Neuronal stem cell (in vitro differentiated cells): ENCODE results near the gene OR2AK2.

Source experiments
- DNase-seq: peaks from one replicate; pipeline ENCODE4 v3.0.0-alpha.2; 2013; ENCODE audit warnings: low spot score
- H2AFZ ChIP-seq: one replicate; pipeline ENCODE4 v1.6.1; 2013; ENCODE audit warnings: mild to moderate bottlenecking, low read length, inconsistent platforms
- H2AK5ac ChIP-seq: 2 replicates; pipeline ENCODE4 v1.6.1; 2013; ENCODE audit warnings: low read depth, mild to moderate bottlenecking, inconsistent platforms, low read length, moderate library complexity, mixed read lengths
- H2BK120ac ChIP-seq: 2 replicates; pipeline ENCODE4 v1.6.1; 2013; ENCODE audit warnings: low read depth, mild to moderate bottlenecking, inconsistent platforms, low read length, moderate library complexity, mixed read lengths
- H2BK12ac ChIP-seq: one replicate; pipeline ENCODE4 v1.6.1; 2013; ENCODE audit warnings: low read length, inconsistent platforms
- H2BK15ac ChIP-seq: 2 replicates; pipeline ENCODE4 v1.6.1; 2013; ENCODE audit warnings: mild to moderate bottlenecking, low read length, inconsistent platforms, mixed read lengths
- H2BK5ac ChIP-seq: one replicate; pipeline ENCODE4 v1.6.1; 2013; ENCODE audit warnings: inconsistent platforms, mild to moderate bottlenecking, low read length, moderate library complexity
- H3K14ac ChIP-seq: one replicate; pipeline ENCODE4 v1.6.1; 2013; ENCODE audit warnings: low read length, inconsistent platforms
- H3K18ac ChIP-seq: 2 replicates; pipeline ENCODE4 v1.6.1; 2013; ENCODE audit warnings: low read length, inconsistent platforms
- H3K23ac ChIP-seq: 2 replicates; pipeline ENCODE4 v1.6.1; 2013; ENCODE audit warnings: low read depth, mild to moderate bottlenecking, mixed read lengths, low read length, inconsistent platforms; ENCODE audit not compliant: poor library complexity
- H3K27ac ChIP-seq: replicated peaks from 3 replicates; pipeline ENCODE4 v1.5.1; 2013; ENCODE audit warnings: low read length, inconsistent platforms
- H3K27me3 ChIP-seq, 3 experiments: 2 replicates each; pipeline ENCODE4 v1.6.1; 2013; ENCODE audit warnings: low read length in 3 of 3, mild to moderate bottlenecking in 2 of 3, inconsistent platforms in 1 of 3, low read depth in 1 of 3, mixed read lengths in 1 of 3, moderate library complexity in 1 of 3; ENCODE audit not compliant: control insufficient read depth in 3 of 3, insufficient read depth in 3 of 3
- H3K36me3 ChIP-seq, 2 donors: replicated peaks in 1 of 2; 2 replicates each; pipeline ENCODE4 v1.6.1; 2013; ENCODE audit warnings: low read length in 2 of 2; ENCODE audit not compliant: control insufficient read depth in 2 of 2, insufficient read depth in 2 of 2
- H3K4ac ChIP-seq: 2 replicates; pipeline ENCODE4 v1.6.1; 2013; ENCODE audit warnings: inconsistent platforms, mild to moderate bottlenecking, low read length, moderate library complexity
- H3K4me1 ChIP-seq, 2 donors: 1 replicate in 1 of 2; 2 replicates in 1 of 2; pipeline ENCODE4 v1.6.1; 2013; ENCODE audit warnings: low read length in 2 of 2, low read depth in 1 of 2; ENCODE audit not compliant: control insufficient read depth in 2 of 2, insufficient read depth in 1 of 2
- H3K4me2 ChIP-seq: one replicate; pipeline ENCODE4 v1.6.1; 2013; ENCODE audit warnings: mild to moderate bottlenecking, low read length, inconsistent platforms; ENCODE audit not compliant: insufficient read depth, poor library complexity, severe bottlenecking
- H3K4me3 ChIP-seq, 2 donors: 2 replicates each; pipeline ENCODE4 v1.5.1; 2013; ENCODE audit warnings: low read length in 2 of 2, mild to moderate bottlenecking in 2 of 2, inconsistent platforms in 1 of 2, moderate library complexity in 1 of 2
- H3K79me1 ChIP-seq: one replicate; pipeline ENCODE4 v1.6.1; 2013; ENCODE audit warnings: low read depth, mild to moderate bottlenecking, inconsistent platforms, low read length, moderate library complexity
- H3K9ac ChIP-seq: one replicate; pipeline ENCODE4 v1.6.1; 2013; ENCODE audit warnings: mild to moderate bottlenecking, low read depth, low read length, inconsistent platforms; ENCODE audit not compliant: poor library complexity
- H3K9me3 ChIP-seq, 2 donors: replicated peaks in 1 of 2; 2 replicates each; pipeline versions ENCODE3 to v1.6.1; 2013; ENCODE audit warnings: low read length in 2 of 2, mild to moderate bottlenecking in 2 of 2, inconsistent platforms in 1 of 2, low read depth in 1 of 2, mixed read lengths in 1 of 2, moderate library complexity in 1 of 2; ENCODE audit not compliant: control insufficient read depth in 2 of 2, insufficient read depth in 1 of 2
- H4K8ac ChIP-seq: one replicate; pipeline ENCODE4 v1.6.1; 2013; ENCODE audit warnings: low read depth, mild to moderate bottlenecking, inconsistent platforms, low read length, moderate library complexity
- H4K91ac ChIP-seq: one replicate; pipeline ENCODE4 v1.6.1; 2013; ENCODE audit warnings: low read length, low read depth, mild to moderate bottlenecking, inconsistent platforms; ENCODE audit not compliant: poor library complexity
- WGBS, 2 donors: extraction: QIAGEN DNeasy Blood & Tissue Kit; methylation state at CpG; one replicate each; pipeline ENCODE4 v1.1.7; 2013; ENCODE audit warnings: missing lambda C conversion rate in 2 of 2, mixed read lengths in 1 of 2; ENCODE audit not compliant: insufficient read length in 2 of 2, insufficient replicate concordance in 1 of 2; ENCODE audit errors: extremely low coverage in 2 of 2; 5-methylcytosine and 5-hydroxymethylcytosine counted together

The OR2AK2 gene

DNA sequence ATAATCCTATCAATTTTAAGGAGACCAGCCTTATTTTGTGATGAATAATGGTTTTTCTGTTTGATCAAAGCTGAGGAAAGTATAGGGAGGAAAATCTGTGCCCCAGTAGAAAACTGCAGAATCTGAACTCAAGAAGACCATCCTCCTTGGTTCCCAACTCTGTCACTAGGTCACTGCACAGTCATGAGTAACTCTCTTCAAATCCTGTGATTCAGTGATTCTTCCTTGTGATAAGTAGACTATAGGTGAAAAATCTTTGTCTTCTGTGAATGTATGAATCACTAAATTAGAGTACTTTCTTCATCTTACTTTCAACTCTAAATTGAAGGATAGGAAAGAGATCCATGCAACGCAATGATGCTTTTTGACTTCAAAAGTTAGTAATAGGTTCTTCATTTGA lies 35.1 kb downstream of the OR2AK2 start:
- Histone ChIP-seq H3K4ac (no peak overlapping the region), H3K9ac (no peak overlapping the region), H3K4me3 (no peak overlapping the region), H3K4me1 (no peaks in the 10 kb centered on the region), H2BK15ac (no peak overlapping the region), H3K4me2 (no peak overlapping the region), H4K8ac (no peak overlapping the region), H3K79me1 (no peaks in the 10 kb centered on the region), H3K27ac (no peak overlapping the region), H3K18ac (no peak overlapping the region), H3K14ac (no peak overlapping the region), H3K9me3 (peaks cover 0 to 6% of the 10 kb centered on the region in 2 donors), H3K23ac (no peak overlapping the region), H4K91ac (no peak overlapping the region), H2AFZ (no peak overlapping the region), H2BK12ac (no peak overlapping the region), H3K36me3 (no peaks in the 10 kb centered on the region), H2AK5ac (no peak overlapping the region), H2BK5ac (no peak overlapping the region), H3K27me3 (no peaks in the 10 kb centered on the region), H2BK120ac (no peak overlapping the region)
- WGBS, 2 donors, result no CpG with 5 or more reads among the region's 1 CpG
- DNase-seq, result no peak

DNA sequence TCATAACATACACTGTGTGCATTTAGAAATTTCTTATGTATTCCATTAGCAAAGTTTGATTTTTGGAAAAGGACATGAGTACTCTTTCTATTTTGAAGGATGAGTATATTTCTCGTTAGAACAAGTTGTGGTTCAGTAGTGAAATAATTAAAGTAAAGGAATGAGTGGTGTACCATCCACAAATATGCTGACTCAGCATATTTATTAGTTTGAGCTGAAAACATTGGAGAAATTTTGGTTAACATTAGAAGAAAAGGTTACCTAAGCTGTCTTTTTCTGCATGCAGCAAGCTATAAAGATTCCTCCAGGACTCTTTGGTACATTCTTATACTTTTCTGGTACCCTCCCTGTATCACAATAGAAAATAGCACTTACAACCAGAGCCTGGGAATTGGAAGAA lies 42.7 kb downstream of the OR2AK2 start:
- Histone ChIP-seq H4K8ac (no peak overlapping the region), H3K36me3 (no peaks in the 10 kb centered on the region), H2BK5ac (no peak overlapping the region), H3K27ac (no peak overlapping the region), H2BK120ac (no peak overlapping the region), H2AK5ac (no peak overlapping the region), H3K18ac (no peak overlapping the region), H2AFZ (no peak overlapping the region), H2BK15ac (no peak overlapping the region), H3K4me3 (no peak overlapping the region), H3K9ac (no peak overlapping the region), H4K91ac (no peak overlapping the region), H2BK12ac (no peak overlapping the region), H3K9me3 (peaks cover 0 to 15% of the 10 kb centered on the region in 2 donors), H3K23ac (no peak overlapping the region), H3K79me1 (no peaks in the 10 kb centered on the region), H3K4me2 (no peak overlapping the region), H3K4ac (no peak overlapping the region), H3K4me1 (no peaks in the 10 kb centered on the region), H3K14ac (no peak overlapping the region), H3K27me3 (no peaks in the 10 kb centered on the region)
- no peak for DNase-seq
- no CpG with 5 or more reads among the region's 1 CpG for WGBS, 2 donors

DNA sequence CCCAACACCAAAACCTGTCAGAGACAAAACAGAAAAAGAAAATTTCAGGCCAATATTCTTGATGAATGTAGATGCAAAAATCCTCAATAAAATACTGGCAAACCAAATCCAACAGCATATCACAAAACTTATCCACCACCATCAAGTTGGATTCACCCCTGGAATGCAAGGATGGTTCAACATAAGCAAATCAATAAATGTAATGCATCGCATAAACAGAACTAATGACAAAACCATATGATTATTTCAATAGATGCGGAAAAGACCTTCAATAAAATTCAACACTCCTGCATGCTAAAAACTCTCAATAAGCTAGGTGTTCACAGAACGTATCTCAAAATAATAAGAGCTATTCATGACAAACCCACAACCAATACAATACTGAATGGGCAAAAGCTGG lies 44.6 kb downstream of the OR2AK2 start:
- no peak overlapping the region for H3K27ac ChIP-seq
- no peak overlapping the region for H2BK5ac ChIP-seq
- DNase-seq, result no peak
- WGBS, 2 donors, result no CpG with 5 or more reads among the region's 3 CpGs
- no peaks in the 10 kb centered on the region for H3K79me1 ChIP-seq
- no peak overlapping the region for H3K23ac ChIP-seq
- H3K4me1 ChIP-seq, result no peaks in the 10 kb centered on the region
- H3K4me2 ChIP-seq, result no peak overlapping the region
- no peak overlapping the region for H3K4me3 ChIP-seq
- no peak overlapping the region for H2AK5ac ChIP-seq
- no peak overlapping the region for H3K14ac ChIP-seq
- no peak overlapping the region for H3K4ac ChIP-seq
- no peak overlapping the region for H2AFZ ChIP-seq
- H3K9me3 ChIP-seq, result peaks cover 0 to 15% of the 10 kb centered on the region in 2 donors
- H3K9ac ChIP-seq, result no peak overlapping the region
- no peak overlapping the region for H4K91ac ChIP-seq
- no peaks in the 10 kb centered on the region for H3K36me3 ChIP-seq
- H2BK15ac ChIP-seq, result no peak overlapping the region
- no peak overlapping the region for H3K18ac ChIP-seq
- no peak overlapping the region for H2BK120ac ChIP-seq
- H3K27me3 ChIP-seq, result no peaks in the 10 kb centered on the region
- no peak overlapping the region for H2BK12ac ChIP-seq
- H4K8ac ChIP-seq, result no peak overlapping the region

DNA sequence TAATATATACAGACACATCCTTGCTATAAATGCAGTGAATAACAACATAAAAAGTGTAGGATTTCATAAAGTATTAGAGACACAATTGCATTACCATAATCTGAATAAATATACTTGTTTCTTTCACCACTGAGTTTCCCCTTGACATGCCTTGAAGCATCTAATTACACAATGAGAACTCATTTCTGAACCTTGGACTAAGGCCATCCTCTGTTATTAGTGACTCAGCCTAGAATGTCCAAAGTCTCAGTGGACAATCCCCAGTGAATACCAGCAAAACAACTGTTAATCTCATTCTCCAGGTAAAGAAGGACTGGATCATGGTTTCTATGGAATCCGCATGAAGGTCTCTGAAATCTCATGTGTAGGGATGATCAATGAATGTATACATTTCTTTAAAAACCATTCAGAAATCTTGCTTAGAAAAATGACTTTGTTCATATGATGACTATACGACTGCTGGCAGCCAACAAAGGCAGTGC lies 48.2 kb downstream of the OR2AK2 start, which contains the start of gene OR2L5:
Gene OR2L5 (plus strand): TSS at position 432 of the 482 bp plus-strand sequence. CDS start 8,288 bp downstream, outside the sequence.
- H2BK5ac ChIP-seq, result no peak within 1 kb of the TSS
- no peak within 1 kb of the TSS for H3K27ac ChIP-seq
- no peak within 1 kb of the TSS for H3K9ac ChIP-seq
- H3K4ac ChIP-seq, result no peak within 1 kb of the TSS
- no CpG with 5 or more reads among the region's 2 CpGs for WGBS, 2 donors
- H3K79me1 ChIP-seq, result no peaks in the 10 kb centered on the region
- H3K4me3 ChIP-seq, result no peak within 1 kb of the TSS
- no peak within 1 kb of the TSS for H2AK5ac ChIP-seq
- no peak within 1 kb of the TSS for H2AFZ ChIP-seq
- no peak within 1 kb of the TSS for H3K23ac ChIP-seq
- no peak within 1 kb of the TSS for H2BK12ac ChIP-seq
- H4K8ac ChIP-seq, result no peak within 1 kb of the TSS
- no peaks in the 10 kb centered on the region for H3K36me3 ChIP-seq
- H2BK120ac ChIP-seq, result no peak within 1 kb of the TSS
- DNase-seq, result no peak
- no peak within 1 kb of the TSS for H3K14ac ChIP-seq
- H3K4me1 ChIP-seq, result no peaks in the 10 kb centered on the region
- H3K4me2 ChIP-seq, result no peak within 1 kb of the TSS
- no peak within 1 kb of the TSS for H4K91ac ChIP-seq
- no peaks in the 10 kb centered on the region for H3K27me3 ChIP-seq
- peaks cover 0 to 5% of the 10 kb centered on the region in 2 donors for H3K9me3 ChIP-seq
- H3K18ac ChIP-seq, result no peak within 1 kb of the TSS
- H2BK15ac ChIP-seq, result no peak within 1 kb of the TSS
